Measurements from ENCODE around the gene MB21D2. TPM values are rescaled to one million over a fixed set of nuclear protein-coding genes. Genes with fewer than 3 reads are reported as not detected.

MB21D2 gene
- total RNA-seq, 5 donors from 2014 or later (not counting 1 experiment from before 2014, with no cell fraction given): 4.1 to 7.6 (median 5.5) TPM

DNA sequence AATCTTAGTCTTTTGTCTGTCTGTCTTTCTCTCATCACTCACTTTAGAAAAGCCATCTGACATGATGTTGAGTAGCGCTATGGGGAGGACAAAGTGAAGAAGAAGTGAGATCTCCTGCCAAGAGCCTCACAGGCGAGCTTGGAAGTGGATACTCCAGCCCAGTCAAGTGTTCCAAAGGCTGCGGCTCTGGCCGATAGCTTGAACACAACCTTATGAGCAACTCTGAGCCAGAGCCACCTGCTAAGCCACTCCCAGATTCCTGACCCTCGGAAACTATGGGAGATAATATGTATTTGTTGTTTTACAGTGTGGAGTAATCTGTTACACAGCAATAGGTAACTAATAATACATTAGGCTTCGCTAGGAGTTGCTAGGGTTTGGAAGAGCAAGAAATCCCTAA lies 76.2 kb downstream of the MB21D2 start:
- Histone ChIP-seq H3K27ac (ENCODE audit: low read length) (no peak overlapping the region), H3K9me3 (no peaks in the 10 kb centered on the region), H3K4me1 (ENCODE audit: control insufficient read depth in 1 of 2, extremely low read depth in 1 of 2, insufficient read depth in 2 of 2, low read length in 2 of 2) (no peaks in the 10 kb centered on the region), H3K36me3 (ENCODE audit: control insufficient read depth in 2 of 2, extremely low read depth in 1 of 2, insufficient read depth in 1 of 2, low read length in 1 of 2) (no peaks in the 10 kb centered on the region), H3K4me3 (ENCODE audit: control insufficient read depth in 1 of 2, extremely low read depth in 1 of 2, low read length in 1 of 2) (no peak overlapping the region), H3K27me3 (replicated peaks in 1 of 2; ENCODE audit: control insufficient read depth in 2 of 2, extremely low read depth in 1 of 2, insufficient read depth in 2 of 2, low read length in 1 of 2) (no peaks in the 10 kb centered on the region)
- 95% methylated on average over 2 of the region's 6 CpGs for WGBS (ENCODE audit: insufficient coverage)
- H3K4me3 Mint-ChIP-seq: no peak overlapping the region
- H3K9me3 Mint-ChIP-seq: no peaks in the 10 kb centered on the region
- H3K27ac Mint-ChIP-seq: no peak overlapping the region
- CTCF ChIA-PET: no interaction called here
- H3K4me1 Mint-ChIP-seq: peaks cover 19 to 39% (median 20%) of the 10 kb centered on the region in 3 donors
- POLR2A ChIA-PET: no interaction called here
- DNase-seq: no peak
- ATAC-seq (replicated peaks in 1 of 4): no peak
- H3K36me3 Mint-ChIP-seq: no peaks in the 10 kb centered on the region
- H3K27me3 Mint-ChIP-seq: no peaks in the 10 kb centered on the region

DNA sequence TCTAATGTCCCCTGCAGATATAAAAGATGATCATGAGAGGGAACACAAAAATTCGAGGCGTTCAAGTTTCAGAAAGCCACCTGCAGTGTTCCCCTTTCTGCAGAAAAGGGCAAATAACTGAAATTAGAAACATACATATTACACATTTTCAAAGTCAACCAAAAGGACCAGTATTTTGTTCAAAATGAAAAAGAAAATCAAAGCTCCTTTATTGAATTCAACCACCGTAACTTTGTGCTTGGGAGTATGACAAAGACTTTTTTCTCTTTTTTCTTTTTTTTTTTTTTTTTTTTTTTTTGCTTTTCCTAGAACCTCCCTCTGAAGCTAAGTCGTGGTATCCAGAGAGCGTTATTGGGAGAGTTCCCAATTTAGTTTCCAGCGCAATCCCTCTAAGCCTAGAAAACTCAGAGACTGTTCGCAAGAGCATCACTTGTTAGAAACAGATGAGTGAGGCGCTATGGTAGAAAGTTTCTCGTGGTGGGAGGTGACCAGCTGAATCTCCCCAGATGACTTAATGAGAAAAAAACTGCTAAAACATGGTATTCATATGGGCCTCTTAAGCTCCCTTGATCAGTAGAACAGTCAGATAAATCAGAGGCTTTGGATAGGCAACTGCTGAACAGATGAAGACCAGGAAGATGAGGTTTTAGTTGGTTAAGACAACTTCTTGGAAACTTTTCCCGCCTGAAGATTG lies 77.4 kb downstream of the MB21D2 start:
- H3K27ac ChIP-seq (ENCODE audit: low read length): no peak overlapping the region
- no peaks in the 10 kb centered on the region for H3K27me3 ChIP-seq (replicated peaks in 1 of 2; ENCODE audit: control insufficient read depth in 2 of 2, extremely low read depth in 1 of 2, insufficient read depth in 2 of 2, low read length in 1 of 2)
- no peak overlapping the region for H3K4me3 Mint-ChIP-seq
- no peaks in the 10 kb centered on the region for H3K4me1 ChIP-seq (ENCODE audit: control insufficient read depth in 1 of 2, extremely low read depth in 1 of 2, insufficient read depth in 2 of 2, low read length in 2 of 2)
- H3K9me3 ChIP-seq: no peaks in the 10 kb centered on the region
- 100% methylated on average over 2 of the region's 10 CpGs for WGBS (ENCODE audit: insufficient coverage)
- no peak for ATAC-seq (replicated peaks in 1 of 4)
- H3K36me3 ChIP-seq (ENCODE audit: control insufficient read depth in 2 of 2, extremely low read depth in 1 of 2, insufficient read depth in 1 of 2, low read length in 1 of 2): no peaks in the 10 kb centered on the region
- H3K4me3 ChIP-seq (ENCODE audit: control insufficient read depth in 1 of 2, extremely low read depth in 1 of 2, low read length in 1 of 2): no peak overlapping the region
- ChIA-PET CTCF (interaction anchor here in 1 of 2 donors (0.7 kb wide), 1 partner anchor 1628 kb away, joined by 13 read pairs; no protein-coding TSS in a partner anchor), POLR2A (interaction anchor here in 1 of 2 donors (0.6 kb wide), 2 partner anchors 59 to 761 kb away, joined by 3 to 4 read pairs; no protein-coding TSS in a partner anchor)
- H3K27ac Mint-ChIP-seq: no peak overlapping the region
- H3K27me3 Mint-ChIP-seq: no peaks in the 10 kb centered on the region
- H3K4me1 Mint-ChIP-seq: peaks cover 24 to 44% (median 25%) of the 10 kb centered on the region in 3 donors
- no peak for DNase-seq
- H3K36me3 Mint-ChIP-seq: peaks cover 4% of the 10 kb centered on the region
- H3K9me3 Mint-ChIP-seq: no peaks in the 10 kb centered on the region

GRCh38 chr3:192835818-192836815 lies 81.5 kb downstream of the MB21D2 start:
- H3K4me1 ChIP-seq (ENCODE audit: control insufficient read depth in 1 of 2, extremely low read depth in 1 of 2, insufficient read depth in 2 of 2, low read length in 2 of 2): no peaks in the 10 kb centered on the region
- no peak overlapping the region for H3K4me3 ChIP-seq (ENCODE audit: control insufficient read depth in 1 of 2, extremely low read depth in 1 of 2, low read length in 1 of 2)
- H3K36me3 Mint-ChIP-seq: peaks cover 4% of the 10 kb centered on the region
- H3K27ac Mint-ChIP-seq: no peak overlapping the region
- WGBS (ENCODE audit: insufficient coverage): no CpG with 5 or more reads among the region's 7 CpGs
- no peaks in the 10 kb centered on the region for H3K9me3 ChIP-seq
- DNase-seq: no peak
- peaks cover 17 to 45% (median 28%) of the 10 kb centered on the region in 3 donors for H3K4me1 Mint-ChIP-seq
- CTCF ChIA-PET: interaction anchor here in 1 of 2 donors (0.5 kb wide), 1 partner anchor 12 kb away, joined by 4 read pairs; no protein-coding TSS in a partner anchor
- H3K27me3 Mint-ChIP-seq: no peaks in the 10 kb centered on the region
- H3K27me3 ChIP-seq (replicated peaks in 1 of 2; ENCODE audit: control insufficient read depth in 2 of 2, extremely low read depth in 1 of 2, insufficient read depth in 2 of 2, low read length in 1 of 2): no peaks in the 10 kb centered on the region
- POLR2A ChIA-PET: no interaction called here
- H3K9me3 Mint-ChIP-seq: no peaks in the 10 kb centered on the region
- peak in 1 of 4 experiments; percentile 55 for ATAC-seq (replicated peaks in 1 of 4)
- H3K27ac ChIP-seq (ENCODE audit: low read length): no peak overlapping the region
- H3K4me3 Mint-ChIP-seq: no peak overlapping the region
- no peaks in the 10 kb centered on the region for H3K36me3 ChIP-seq (ENCODE audit: control insufficient read depth in 2 of 2, extremely low read depth in 1 of 2, insufficient read depth in 1 of 2, low read length in 1 of 2)

GRCh38 chr3:192834428-192834827 lies 83.2 kb downstream of the MB21D2 start:
- no peak overlapping the region for H3K4me3 Mint-ChIP-seq
- POLR2A ChIA-PET: interaction anchor here in 1 of 2 donors (0.7 kb wide), 1 partner anchor 208 kb away, joined by 9 read pairs; no protein-coding TSS in a partner anchor
- no CpG with 5 or more reads among the region's 3 CpGs for WGBS (ENCODE audit: insufficient coverage)
- H3K4me1 Mint-ChIP-seq: peaks cover 17 to 44% (median 28%) of the 10 kb centered on the region in 3 donors
- CTCF ChIA-PET: no interaction called here
- no peaks in the 10 kb centered on the region for H3K27me3 Mint-ChIP-seq
- Histone ChIP-seq H3K4me3 (ENCODE audit: control insufficient read depth in 1 of 2, extremely low read depth in 1 of 2, low read length in 1 of 2) (no peak overlapping the region), H3K36me3 (ENCODE audit: control insufficient read depth in 2 of 2, extremely low read depth in 1 of 2, insufficient read depth in 1 of 2, low read length in 1 of 2) (no peaks in the 10 kb centered on the region), H3K27me3 (replicated peaks in 1 of 2; ENCODE audit: control insufficient read depth in 2 of 2, extremely low read depth in 1 of 2, insufficient read depth in 2 of 2, low read length in 1 of 2) (no peaks in the 10 kb centered on the region), H3K27ac (ENCODE audit: low read length) (no peak overlapping the region), H3K9me3 (no peaks in the 10 kb centered on the region), H3K4me1 (ENCODE audit: control insufficient read depth in 1 of 2, extremely low read depth in 1 of 2, insufficient read depth in 2 of 2, low read length in 2 of 2) (no peaks in the 10 kb centered on the region)
- no peak overlapping the region for H3K27ac Mint-ChIP-seq
- H3K9me3 Mint-ChIP-seq: no peaks in the 10 kb centered on the region
- ATAC-seq (replicated peaks in 1 of 4) (no peak), DNase-seq (no peak)
- peaks cover 4% of the 10 kb centered on the region for H3K36me3 Mint-ChIP-seq

DNA sequence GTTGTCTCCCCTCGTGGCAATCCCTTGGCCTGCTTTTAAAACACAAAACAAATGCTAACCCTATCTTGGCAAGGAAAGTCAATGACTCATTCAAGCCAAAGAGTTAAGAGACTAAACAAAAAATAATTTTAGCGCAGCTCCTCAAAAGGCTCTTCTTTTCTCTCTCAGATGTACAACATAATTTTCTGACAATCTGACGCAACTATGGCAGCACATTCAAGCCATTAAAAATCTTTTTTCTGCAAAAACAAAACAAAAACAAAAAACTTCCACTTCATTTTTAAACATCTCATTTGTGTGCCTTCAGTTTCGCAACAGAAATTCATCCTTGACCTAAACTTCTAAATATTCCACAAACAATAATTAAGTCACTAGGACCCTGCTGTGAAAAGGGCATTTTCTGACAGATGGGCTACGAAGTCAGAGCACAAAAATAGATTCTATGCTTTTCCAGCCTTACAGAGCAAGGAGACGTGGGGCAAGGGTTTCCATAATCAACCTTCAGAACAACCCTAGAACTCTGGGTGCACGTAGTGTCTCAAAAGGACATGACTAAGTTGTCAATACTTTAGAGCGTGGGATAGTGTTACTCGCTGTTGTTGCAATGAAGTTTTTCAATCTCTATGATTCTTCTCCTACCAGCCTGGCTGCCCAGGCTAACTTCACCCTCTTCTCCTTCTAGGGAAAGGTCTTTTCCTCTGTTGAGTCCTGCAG lies 84.3 kb downstream of the MB21D2 start:
- Mint-ChIP-seq H3K4me3 (no peak overlapping the region), H3K9me3 (no peaks in the 10 kb centered on the region), H3K27me3 (no peaks in the 10 kb centered on the region), H3K4me1 (peaks cover 17 to 37% (median 21%) of the 10 kb centered on the region in 3 donors), H3K36me3 (peaks cover 6% of the 10 kb centered on the region), H3K27ac (no peak overlapping the region)
- no peak overlapping the region for H3K4me3 ChIP-seq (ENCODE audit: control insufficient read depth in 1 of 2, extremely low read depth in 1 of 2, low read length in 1 of 2)
- POLR2A ChIA-PET: interaction anchor here in 1 of 2 donors (0.6 kb wide), 1 partner anchor 66 kb away, joined by 3 read pairs; no protein-coding TSS in a partner anchor
- CTCF ChIA-PET: no interaction called here
- ATAC-seq (replicated peaks in 1 of 4) (no peak), DNase-seq (no peak)
- WGBS (ENCODE audit: insufficient coverage): 92% methylated on average over 4 of the region's 9 CpGs
- no peaks in the 10 kb centered on the region for H3K4me1 ChIP-seq (ENCODE audit: control insufficient read depth in 1 of 2, extremely low read depth in 1 of 2, insufficient read depth in 2 of 2, low read length in 2 of 2)
- no peaks in the 10 kb centered on the region for H3K9me3 ChIP-seq
- no peak overlapping the region for H3K27ac ChIP-seq (ENCODE audit: low read length)
- H3K36me3 ChIP-seq (ENCODE audit: control insufficient read depth in 2 of 2, extremely low read depth in 1 of 2, insufficient read depth in 1 of 2, low read length in 1 of 2): no peaks in the 10 kb centered on the region
- H3K27me3 ChIP-seq (replicated peaks in 1 of 2; ENCODE audit: control insufficient read depth in 2 of 2, extremely low read depth in 1 of 2, insufficient read depth in 2 of 2, low read length in 1 of 2): no peaks in the 10 kb centered on the region
